Endothelial cell of umbilical vein (primary cell): Measurements from ENCODE around the gene ASB1. TPM values are rescaled to one million over a fixed set of nuclear protein-coding genes. Genes with fewer than 3 reads are reported as not detected.

ENCODE experiments used
- BruUV-seq: library from RNA; stranded (reverse); fragments of 400-500 nt; replicated peaks from 2 replicates; lab custom pipeline; 2021; lab: Mats Ljungman, UMichigan
- CTCF ChIA-PET: fragments of 300-600, 350-600 bp; sonication (Branson Sonifier 250); formaldehyde crosslinking; loops from one replicate; lab custom pipeline; 2021; ENCODE audit warnings: antibody characterized with exemption, inconsistent platforms; lab: Charles Lee
- POLR2A ChIA-PET: fragments of 300-600, 350-600 bp; sonication (Branson Sonifier 250); formaldehyde crosslinking; loops from one replicate; lab custom pipeline; 2021; ENCODE audit warnings: antibody characterized with exemption, inconsistent platforms; lab: Charles Lee
- DNase-seq: peaks from one replicate; pipeline ENCODE4 v3.0.0-alpha.2; 2011; ENCODE audit warnings: low read depth, low spot score
- FAIRE-seq: peaks from 2 replicates; lab custom pipeline; 2011; peaks lifted over from hg19 to GRCh38; lab: Jason Lieb, UNC
- H2AFZ ChIP-seq: 2 replicates; pipeline ENCODE4 v1.6.0; 2012; ENCODE audit warnings: low read depth, low read length, control low read depth, inconsistent platforms
- H3K27ac ChIP-seq: 2 replicates; pipeline ENCODE4 v1.5.1; 2011; ENCODE audit warnings: low read depth, mild to moderate bottlenecking, control low read depth, low read length, moderate library complexity; ENCODE audit not compliant: insufficient read depth
- H3K27me3 ChIP-seq, 2 experiments: 2 replicates each; pipeline versions ENCODE4 v1.6.0 to v1.6.1; 2011; ENCODE audit warnings: low read length in 2 of 2, mixed read lengths in 1 of 2; ENCODE audit not compliant: control insufficient read depth in 2 of 2, insufficient read depth in 2 of 2
- H3K36me3 ChIP-seq, 2 experiments: 2 replicates in 1 of 2; 3 replicates in 1 of 2; pipeline ENCODE4 v1.5.1; 2011; ENCODE audit warnings: low read length in 2 of 2, mild to moderate bottlenecking in 1 of 2, moderate library complexity in 1 of 2; ENCODE audit not compliant: control insufficient read depth in 2 of 2, insufficient read depth in 2 of 2; ENCODE audit errors: extremely low read depth in 1 of 2
- H3K4me1 ChIP-seq: 3 replicates; pipeline ENCODE4 v1.5.1; 2011; ENCODE audit warnings: mild to moderate bottlenecking, low read length; ENCODE audit not compliant: control insufficient read depth, insufficient read depth; ENCODE audit errors: extremely low read depth
- H3K4me2 ChIP-seq: 2 replicates; pipeline ENCODE4 v1.6.1; 2011; ENCODE audit warnings: low read length, control low read depth, mixed read lengths; ENCODE audit not compliant: insufficient read depth
- H3K4me3 ChIP-seq, 3 experiments: fragments of 200-600 bp in 1 of 3; sonication (generic), shearing (Covaris generic) in 1 of 3; replicated peaks in 1 of 3; 2 replicates each; pipeline ENCODE4 v1.5.1; 2011 to 2016; ENCODE audit warnings: control low read depth in 3 of 3, low read length in 3 of 3, mild to moderate bottlenecking in 2 of 3, inconsistent platforms in 1 of 3, low read depth in 1 of 3, moderate library complexity in 1 of 3; ENCODE audit not compliant: insufficient read depth in 1 of 3
- H3K79me2 ChIP-seq: 2 replicates; pipeline ENCODE4 v1.6.0; 2012; ENCODE audit warnings: low read length, inconsistent platforms; ENCODE audit not compliant: control insufficient read depth, insufficient read depth
- H3K9ac ChIP-seq: replicated peaks from 2 replicates; pipeline ENCODE3; 2011; ENCODE audit warnings: low read length, control low read depth; ENCODE audit not compliant: insufficient read depth; ENCODE audit errors: extremely low read depth
- H3K9me1 ChIP-seq: replicated peaks from 3 replicates; pipeline ENCODE4 v1.6.0; 2011; ENCODE audit warnings: mild to moderate bottlenecking, low read length; ENCODE audit not compliant: control insufficient read depth, insufficient read depth; ENCODE audit errors: extremely low read depth
- H3K9me3 ChIP-seq: replicated peaks from 2 replicates; pipeline ENCODE4 v1.5.1; 2012; ENCODE audit warnings: low read length, inconsistent platforms; ENCODE audit not compliant: control insufficient read depth, insufficient read depth
- H4K20me1 ChIP-seq: replicated peaks from 2 replicates; pipeline ENCODE3; 2011; ENCODE audit warnings: mild to moderate bottlenecking, low read length; ENCODE audit not compliant: control insufficient read depth, insufficient read depth; ENCODE audit errors: extremely low read depth
- EZH2 ChIP-seq: IDR thresholded peaks from 2 replicates; pipeline ENCODE4 v1.6.1; 2012; ENCODE audit warnings: borderline replicate concordance, low read depth, mild to moderate bottlenecking, moderate library complexity, low read length, inconsistent platforms; ENCODE audit not compliant: severe bottlenecking
- FOS ChIP-seq: IDR thresholded peaks from 2 replicates; pipeline ENCODE4 v1.6.1; 2011; ENCODE audit warnings: mild to moderate bottlenecking, low read length, moderate library complexity, borderline replicate concordance; ENCODE audit not compliant: insufficient read depth
- GATA2 ChIP-seq: IDR thresholded peaks from 2 replicates; pipeline ENCODE4 v1.7.0; 2011; ENCODE audit warnings: low read depth, mild to moderate bottlenecking, moderate library complexity, mixed read lengths, low read length; ENCODE audit not compliant: insufficient read length, insufficient read depth
- JUN ChIP-seq: IDR thresholded peaks from 2 replicates; pipeline ENCODE4 v1.6.1; 2011; ENCODE audit warnings: borderline replicate concordance, low read depth; ENCODE audit not compliant: insufficient read length, insufficient read depth
- MYC ChIP-seq: IDR thresholded peaks from one replicate; pipeline ENCODE4 v1.6.1; 2011; ENCODE audit warnings: mild to moderate bottlenecking, low read depth, low read length
- POLR2A ChIP-seq: IDR thresholded peaks from 2 replicates; pipeline ENCODE4 v1.6.1; 2012; ENCODE audit warnings: low read depth, mild to moderate bottlenecking, control low read depth, low read length
- POLR2AphosphoS5 ChIP-seq: IDR thresholded peaks from 2 replicates; pipeline ENCODE4 v1.6.1; 2012; ENCODE audit warnings: low read depth, mild to moderate bottlenecking, control low read depth, low read length, moderate library complexity; ENCODE audit not compliant: insufficient read depth
- dilution Hi-C: fragments of 300-500 bp; cut with MboI; formaldehyde crosslinking; loops from one replicate; pipeline ENCODE4 v1.15.0; 2019; ENCODE audit warnings: low sequenced_read_pairs; ENCODE audit not compliant: extremely low pct_ligation_motif_present
- intact Hi-C: fragments of 100-400 bp; cut with micrococcal nuclease; formaldehyde crosslinking; loops from one replicate; pipeline ENCODE4 v1.10.0; 2022
- polyA plus RNA-seq, 4 experiments: library from polyadenylated mRNA; depleted of rRNA in 3 of 4; stranded (reverse) in 3 of 4; unstranded in 1 of 4; fragments of >200 nt; gene quantifications; 2 replicates each; pipeline versions ENCODE4 v1.2.1 to v1.2.3, GENCODE V29; 2011 to 2012; ENCODE audit warnings: missing spikeins in 1 of 4
- total RNA-seq: library from RNA; stranded (reverse); gene quantifications from 2 replicates; pipeline ENCODE4 v1.2.3, GENCODE V29; 2021
- TF ChIP-seq, protein P1 (sequence below): IDR thresholded peaks from 2 replicates; pipeline ENCODE4 v1.6.1; 2011; ENCODE audit not compliant: insufficient read depth, insufficient read length
- TF ChIP-seq, protein P2 (sequence below), 2 donors: IDR thresholded peaks; 1 replicate in 1 of 2; 2 replicates in 1 of 2; pipeline ENCODE4 v1.5.1; 2011; ENCODE audit warnings: low read length in 2 of 2, mild to moderate bottlenecking in 2 of 2, moderate library complexity in 2 of 2, control low read depth in 1 of 2, inconsistent platforms in 1 of 2, low read depth in 1 of 2; ENCODE audit not compliant: insufficient read depth in 1 of 2; ENCODE audit errors: extremely low read depth in 1 of 2

The ASB1 gene
- total and polyA plus RNA-seq, 2 donors (not counting 3 experiments of a cell fraction or from before 2014, with no cell fraction given), result 12.3 to 16.2 TPM

DNA sequence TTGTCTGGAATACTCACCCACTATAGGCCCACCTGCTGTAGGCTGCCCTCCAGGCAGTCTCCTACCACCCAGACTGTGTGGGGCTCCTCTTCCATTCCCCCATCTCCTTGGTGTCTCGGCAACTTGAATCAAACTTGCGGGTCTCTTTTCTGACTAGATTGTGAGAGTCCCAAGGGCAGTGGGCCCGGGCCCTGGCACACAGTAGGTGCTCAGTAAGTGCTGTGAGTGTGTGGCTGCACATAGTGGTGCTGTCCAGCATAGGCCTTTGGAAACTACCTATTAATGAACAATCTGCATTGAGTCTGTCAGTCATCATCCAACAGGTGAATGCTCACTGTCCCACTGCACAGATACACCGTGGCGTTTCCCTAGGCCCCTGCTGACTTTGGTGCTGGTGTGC lies 43.6 kb upstream of the ASB1 start:
- Histone ChIP-seq H3K4me1 (peaks cover 27% of the 10 kb centered on the region), H3K9ac (no peak overlapping the region), H3K27me3 (no peaks in the 10 kb centered on the region), H3K9me3 (no peaks in the 10 kb centered on the region), H3K79me2 (no peaks in the 10 kb centered on the region), H4K20me1 (no peaks in the 10 kb centered on the region), H3K27ac (no peak overlapping the region), H3K9me1 (no peaks in the 10 kb centered on the region), H2AFZ (no peak overlapping the region), H3K4me3 (no peak overlapping the region), H3K4me2 (no peak overlapping the region), H3K36me3 (no peaks in the 10 kb centered on the region)
- FAIRE-seq (no peak), DNase-seq (no peak)
- intact Hi-C loops (no loop called here), dilution Hi-C loops (no loop called here)
- ChIA-PET CTCF (no interaction called here), POLR2A (no interaction called here)
- BruUV-seq, result no TSS peak
- TF ChIP-seq GATA2, result no peak
- no peak for TF ChIP-seq FOS
- no peak for TF ChIP-seq EZH2
- TF ChIP-seq JUN, result no peak
- TF ChIP-seq MYC, result no peak
- no peak for TF ChIP-seq POLR2AphosphoS5
- TF ChIP-seq, protein P1, sequence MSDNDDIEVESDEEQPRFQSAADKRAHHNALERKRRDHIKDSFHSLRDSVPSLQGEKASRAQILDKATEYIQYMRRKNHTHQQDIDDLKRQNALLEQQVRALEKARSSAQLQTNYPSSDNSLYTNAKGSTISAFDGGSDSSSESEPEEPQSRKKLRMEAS, result no peak
- no peak for TF ChIP-seq POLR2A
- TF ChIP-seq, protein P2, sequence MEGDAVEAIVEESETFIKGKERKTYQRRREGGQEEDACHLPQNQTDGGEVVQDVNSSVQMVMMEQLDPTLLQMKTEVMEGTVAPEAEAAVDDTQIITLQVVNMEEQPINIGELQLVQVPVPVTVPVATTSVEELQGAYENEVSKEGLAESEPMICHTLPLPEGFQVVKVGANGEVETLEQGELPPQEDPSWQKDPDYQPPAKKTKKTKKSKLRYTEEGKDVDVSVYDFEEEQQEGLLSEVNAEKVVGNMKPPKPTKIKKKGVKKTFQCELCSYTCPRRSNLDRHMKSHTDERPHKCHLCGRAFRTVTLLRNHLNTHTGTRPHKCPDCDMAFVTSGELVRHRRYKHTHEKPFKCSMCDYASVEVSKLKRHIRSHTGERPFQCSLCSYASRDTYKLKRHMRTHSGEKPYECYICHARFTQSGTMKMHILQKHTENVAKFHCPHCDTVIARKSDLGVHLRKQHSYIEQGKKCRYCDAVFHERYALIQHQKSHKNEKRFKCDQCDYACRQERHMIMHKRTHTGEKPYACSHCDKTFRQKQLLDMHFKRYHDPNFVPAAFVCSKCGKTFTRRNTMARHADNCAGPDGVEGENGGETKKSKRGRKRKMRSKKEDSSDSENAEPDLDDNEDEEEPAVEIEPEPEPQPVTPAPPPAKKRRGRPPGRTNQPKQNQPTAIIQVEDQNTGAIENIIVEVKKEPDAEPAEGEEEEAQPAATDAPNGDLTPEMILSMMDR (IDR thresholded peaks at IDR 0.05; ENCODE audit: extremely low read depth in 1 of 2, insufficient read depth in 1 of 2, low read depth in 1 of 2, low read length in 2 of 2), result no peak
